Measurements from ENCODE around the gene DGKI.

GRCh38 chr7:137545059-137545716, 301.6 kb downstream of the DGKI start:
- TF ChIP-seq LCOR (CRISPR knock-in tag; IDR thresholded peaks at IDR 0.05) (no peak), ZNF780A (CRISPR knock-in tag; IDR thresholded peaks at IDR 0.05) (no peak), HMGN3 (IDR thresholded peaks at IDR 0.05; ENCODE audit: borderline replicate concordance, extremely low read depth, insufficient read length, low read depth, low read length) (no peak), POLR2A (conservative IDR thresholded peaks at IDR 0.05) (no peak), ZNF609 (CRISPR knock-in tag; IDR thresholded peaks at IDR 0.05; ENCODE audit: borderline replicate concordance) (no peak), ARID3A (IDR thresholded peaks at IDR 0.05; ENCODE audit: borderline replicate concordance, low read depth, low read length) (no peak), ZBTB11 (CRISPR knock-in tag; IDR thresholded peaks at IDR 0.05) (no peak), ATF7 (IDR thresholded peaks at IDR 0.05) (no peak), ZFX (CRISPR knock-in tag; IDR thresholded peaks at IDR 0.05) (no peak), JUND (IDR thresholded peaks at IDR 0.05; ENCODE audit: borderline replicate concordance, low read depth, low read length) (no peak), JUND (tag; IDR thresholded peaks at IDR 0.05; ENCODE audit: borderline replicate concordance, low read depth, low read length) (no peak), RFX5 (IDR thresholded peaks at IDR 0.05; ENCODE audit: low read depth, low read length) (no peak)
